ENCODE results near the gene KISS1R.

The KISS1R gene

GRCh38 chr19:948842-949496 lies 31.8 kb downstream of the KISS1R start:
- H3K4me2 ChIP-seq (ENCODE audit: low read length): no peak overlapping the region
- peaks cover 71% of the 10 kb centered on the region for H3K79me2 ChIP-seq
- no peak overlapping the region for H3K9ac ChIP-seq
- peaks cover 10% of the 10 kb centered on the region for H3K4me1 ChIP-seq
- H3K36me3 ChIP-seq (ENCODE audit: control insufficient read depth, insufficient read depth, low read length): no peaks in the 10 kb centered on the region
- H2AFZ ChIP-seq: no peak overlapping the region
- no peaks in the 10 kb centered on the region for H3K9me3 ChIP-seq (ENCODE audit: control insufficient read depth, low read length)
- H3K4me3 ChIP-seq (ENCODE audit: low read depth, low read length): no peak overlapping the region
- H3K27me3 ChIP-seq (ENCODE audit: control insufficient read depth, insufficient read depth, low read length): no peaks in the 10 kb centered on the region
- TF ChIP-seq, protein P1, sequence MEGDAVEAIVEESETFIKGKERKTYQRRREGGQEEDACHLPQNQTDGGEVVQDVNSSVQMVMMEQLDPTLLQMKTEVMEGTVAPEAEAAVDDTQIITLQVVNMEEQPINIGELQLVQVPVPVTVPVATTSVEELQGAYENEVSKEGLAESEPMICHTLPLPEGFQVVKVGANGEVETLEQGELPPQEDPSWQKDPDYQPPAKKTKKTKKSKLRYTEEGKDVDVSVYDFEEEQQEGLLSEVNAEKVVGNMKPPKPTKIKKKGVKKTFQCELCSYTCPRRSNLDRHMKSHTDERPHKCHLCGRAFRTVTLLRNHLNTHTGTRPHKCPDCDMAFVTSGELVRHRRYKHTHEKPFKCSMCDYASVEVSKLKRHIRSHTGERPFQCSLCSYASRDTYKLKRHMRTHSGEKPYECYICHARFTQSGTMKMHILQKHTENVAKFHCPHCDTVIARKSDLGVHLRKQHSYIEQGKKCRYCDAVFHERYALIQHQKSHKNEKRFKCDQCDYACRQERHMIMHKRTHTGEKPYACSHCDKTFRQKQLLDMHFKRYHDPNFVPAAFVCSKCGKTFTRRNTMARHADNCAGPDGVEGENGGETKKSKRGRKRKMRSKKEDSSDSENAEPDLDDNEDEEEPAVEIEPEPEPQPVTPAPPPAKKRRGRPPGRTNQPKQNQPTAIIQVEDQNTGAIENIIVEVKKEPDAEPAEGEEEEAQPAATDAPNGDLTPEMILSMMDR (IDR thresholded peaks at IDR 0.05): no peak
- H3K27ac ChIP-seq: no peak overlapping the region

DNA sequence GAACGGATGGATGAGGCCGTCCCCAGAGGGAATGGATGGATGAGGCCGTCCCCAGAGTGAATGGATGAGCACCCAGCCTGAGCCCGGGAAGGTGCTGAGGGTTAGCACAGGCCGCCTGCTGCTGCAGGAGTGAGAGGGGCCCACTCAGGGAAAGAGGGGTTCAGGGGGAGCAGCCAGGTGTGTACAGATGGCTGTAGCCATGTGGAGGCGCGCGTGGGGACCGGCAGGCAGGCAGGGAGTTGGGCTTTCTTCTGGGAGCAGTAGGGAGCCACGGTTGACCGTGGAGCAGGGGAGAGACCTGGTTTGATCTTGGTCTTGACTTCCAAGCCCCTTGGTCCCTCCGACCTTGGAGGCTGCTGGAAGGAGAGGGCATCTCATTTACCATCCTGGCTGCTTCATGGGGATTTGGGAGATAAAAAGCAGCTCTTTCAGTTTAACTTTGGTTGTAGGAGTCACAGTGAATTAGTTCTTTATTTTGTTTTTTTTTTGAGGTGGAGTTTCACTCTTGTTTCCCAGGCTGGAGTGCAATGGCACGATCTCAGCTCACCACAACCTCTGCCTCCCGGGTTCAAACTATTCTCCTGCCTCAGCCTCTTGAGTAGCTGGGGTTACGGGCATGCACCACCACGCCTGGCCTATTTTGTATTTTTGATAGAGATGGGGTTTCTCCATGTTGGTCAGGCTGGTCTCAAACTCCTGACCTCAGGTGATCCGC lies 33.4 kb downstream of the KISS1R start:
- Histone ChIP-seq H3K4me1 (peaks cover 10% of the 10 kb centered on the region), H3K27ac (no peak overlapping the region), H3K9ac (no peak overlapping the region), H3K9me3 (ENCODE audit: control insufficient read depth, low read length) (no peaks in the 10 kb centered on the region), H3K4me2 (ENCODE audit: low read length) (no peak overlapping the region), H3K4me3 (ENCODE audit: low read depth, low read length) (no peak overlapping the region), H3K27me3 (ENCODE audit: control insufficient read depth, insufficient read depth, low read length) (no peaks in the 10 kb centered on the region), H3K79me2 (peaks cover 68% of the 10 kb centered on the region), H2AFZ (no peak overlapping the region), H3K36me3 (ENCODE audit: control insufficient read depth, insufficient read depth, low read length) (no peaks in the 10 kb centered on the region)
- TF ChIP-seq, protein P1 (IDR thresholded peaks at IDR 0.05): no peak

GRCh38 chr19:952049-952679 lies 35.0 kb downstream of the KISS1R start:
- H3K4me2 ChIP-seq (ENCODE audit: low read length): peak overlapping the region; percentile 87
- H3K27me3 ChIP-seq (ENCODE audit: control insufficient read depth, insufficient read depth, low read length): no peaks in the 10 kb centered on the region
- no peak overlapping the region for H2AFZ ChIP-seq
- no peaks in the 10 kb centered on the region for H3K9me3 ChIP-seq (ENCODE audit: control insufficient read depth, low read length)
- H3K4me3 ChIP-seq (ENCODE audit: low read depth, low read length): no peak overlapping the region
- H3K79me2 ChIP-seq: peaks cover 67% of the 10 kb centered on the region
- no peak overlapping the region for H3K27ac ChIP-seq
- H3K4me1 ChIP-seq: peaks cover 10% of the 10 kb centered on the region
- H3K9ac ChIP-seq: no peak overlapping the region
- H3K36me3 ChIP-seq (ENCODE audit: control insufficient read depth, insufficient read depth, low read length): no peaks in the 10 kb centered on the region
- TF ChIP-seq, protein P1 (IDR thresholded peaks at IDR 0.05): no peak

DNA sequence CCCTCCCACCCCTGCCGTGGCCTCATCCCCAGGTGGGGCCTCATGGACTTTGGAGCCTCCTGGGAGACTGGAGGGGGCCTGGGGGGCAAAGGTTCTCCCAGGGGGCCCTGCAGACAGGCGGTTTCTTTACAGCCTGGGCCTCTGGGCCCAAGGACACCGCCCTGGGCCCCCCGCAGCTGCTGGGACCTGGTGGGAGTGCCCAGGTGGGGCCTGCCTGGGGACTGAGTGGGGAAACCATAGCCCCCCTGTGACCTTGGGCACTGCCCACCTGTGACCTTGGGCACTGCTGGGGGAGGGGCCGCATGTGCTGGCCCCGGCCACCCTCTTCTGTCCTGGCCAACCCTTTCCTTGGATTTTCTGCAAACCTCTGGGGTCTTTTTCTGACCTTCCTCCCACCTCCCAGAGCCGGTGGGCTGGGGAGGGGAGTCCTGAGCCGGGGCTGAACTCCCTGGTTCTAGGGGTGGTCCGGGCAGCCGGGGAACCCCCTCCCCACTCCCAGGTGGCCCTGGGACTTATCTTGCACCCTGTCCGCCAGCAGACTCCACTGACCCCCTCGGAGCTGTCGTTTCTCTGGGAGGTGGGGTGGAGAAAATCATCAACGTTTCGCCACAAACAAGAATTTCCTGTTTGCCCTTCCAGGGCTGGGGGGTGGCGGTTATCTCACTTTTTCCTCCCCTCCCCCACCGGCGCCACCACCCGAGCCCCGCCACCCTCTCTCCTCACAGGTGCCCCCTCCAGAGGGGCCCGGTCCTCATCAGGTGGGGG lies 35.7 kb downstream of the KISS1R start:
- H3K4me1 ChIP-seq: peaks cover 10% of the 10 kb centered on the region
- H3K9me3 ChIP-seq (ENCODE audit: control insufficient read depth, low read length): no peaks in the 10 kb centered on the region
- no peaks in the 10 kb centered on the region for H3K36me3 ChIP-seq (ENCODE audit: control insufficient read depth, insufficient read depth, low read length)
- H3K4me3 ChIP-seq (ENCODE audit: low read depth, low read length): peak overlapping the region; percentile 44
- no peak overlapping the region for H3K9ac ChIP-seq
- no peaks in the 10 kb centered on the region for H3K27me3 ChIP-seq (ENCODE audit: control insufficient read depth, insufficient read depth, low read length)
- H3K79me2 ChIP-seq: peaks cover 62% of the 10 kb centered on the region
- H2AFZ ChIP-seq: no peak overlapping the region
- H3K27ac ChIP-seq: no peak overlapping the region
- TF ChIP-seq, protein P1 (IDR thresholded peaks at IDR 0.05): no peak
- peak overlapping the region; percentile 87 for H3K4me2 ChIP-seq (ENCODE audit: low read length)

Data from parathyroid adenoma (tissue), 2 donors.